Large intestine (tissue), 3 donors: Measurements from ENCODE around the gene RBPJ. TPM values are rescaled to one million over a fixed set of nuclear protein-coding genes. Genes with fewer than 3 reads are reported as not detected.

ENCODE experiments used
- DNase-seq, 2 donors: peaks; one replicate each; pipeline versions ENCODE4 v3.0.0 to v3.0.0-alpha.2; 2013
- H3K27ac ChIP-seq: one replicate; pipeline ENCODE4 v1.5.1; 2013; ENCODE audit warnings: low read length
- H3K27me3 ChIP-seq: 2 replicates; pipeline ENCODE4 v1.6.1; 2013; ENCODE audit warnings: low read length; ENCODE audit not compliant: control insufficient read depth, insufficient read depth
- H3K36me3 ChIP-seq: 2 replicates; pipeline ENCODE4 v1.6.1; 2013; ENCODE audit warnings: low read length; ENCODE audit not compliant: control insufficient read depth, insufficient read depth
- H3K4me1 ChIP-seq: one replicate; pipeline ENCODE4 v1.6.1; 2013; ENCODE audit warnings: low read length; ENCODE audit not compliant: control insufficient read depth, insufficient read depth
- H3K4me3 ChIP-seq: one replicate; pipeline ENCODE4 v1.5.1; 2013; ENCODE audit warnings: low read length
- H3K9me3 ChIP-seq: one replicate; pipeline ENCODE4 v1.6.1; 2013; ENCODE audit warnings: mild to moderate bottlenecking, low read depth, low read length, moderate library complexity; ENCODE audit not compliant: control insufficient read depth
- WGBS: methylation state at CpG from one replicate; pipeline ENCODE4 v1.1.5; 2013; ENCODE audit warnings: low lambda C conversion rate; ENCODE audit not compliant: insufficient coverage; 5-methylcytosine and 5-hydroxymethylcytosine counted together
- polyA plus RNA-seq: library from polyadenylated mRNA; unstranded; fragments of 120-200 nt; gene quantifications from one replicate; pipeline ENCODE4 v1.2.1, GENCODE V29; 2013

The RBPJ gene
- polyA plus RNA-seq, 1 donor: 64.3 TPM

- no peaks in the 10 kb centered on the region for H3K9me3 ChIP-seq
- no peaks in the 10 kb centered on the region for H3K27me3 ChIP-seq
- H3K4me1 ChIP-seq: no peaks in the 10 kb centered on the region
- no peaks in the 10 kb centered on the region for H3K36me3 ChIP-seq
- no peak for DNase-seq
- H3K4me3 ChIP-seq: no peak overlapping the region
- no peak overlapping the region for H3K27ac ChIP-seq
- WGBS: 90% methylated on average over 1 of the region's 1 CpG
These were observed 33.1 kb upstream of the RBPJ start for GRCh38 chr4:26287756-26288155.

- DNase-seq: no peak
- Histone ChIP-seq H3K27me3 (no peaks in the 10 kb centered on the region), H3K9me3 (no peaks in the 10 kb centered on the region), H3K27ac (no peak overlapping the region), H3K36me3 (no peaks in the 10 kb centered on the region), H3K4me1 (no peaks in the 10 kb centered on the region), H3K4me3 (no peak overlapping the region)
- WGBS: 100% methylated on average over 1 of the region's 4 CpGs
These were observed 32.4 kb upstream of the RBPJ start for GRCh38 chr4:26288355-26288909.

- no peaks in the 10 kb centered on the region for H3K36me3 ChIP-seq
- H3K9me3 ChIP-seq: no peaks in the 10 kb centered on the region
- no peaks in the 10 kb centered on the region for H3K4me1 ChIP-seq
- H3K27ac ChIP-seq: no peak overlapping the region
- H3K27me3 ChIP-seq: no peaks in the 10 kb centered on the region
- no peak overlapping the region for H3K4me3 ChIP-seq
- no peak for DNase-seq
- no CpG with 5 or more reads among the region's 4 CpGs for WGBS
These were observed 31.4 kb upstream of the RBPJ start for GRCh38 chr4:26289401-26289800.

DNA sequence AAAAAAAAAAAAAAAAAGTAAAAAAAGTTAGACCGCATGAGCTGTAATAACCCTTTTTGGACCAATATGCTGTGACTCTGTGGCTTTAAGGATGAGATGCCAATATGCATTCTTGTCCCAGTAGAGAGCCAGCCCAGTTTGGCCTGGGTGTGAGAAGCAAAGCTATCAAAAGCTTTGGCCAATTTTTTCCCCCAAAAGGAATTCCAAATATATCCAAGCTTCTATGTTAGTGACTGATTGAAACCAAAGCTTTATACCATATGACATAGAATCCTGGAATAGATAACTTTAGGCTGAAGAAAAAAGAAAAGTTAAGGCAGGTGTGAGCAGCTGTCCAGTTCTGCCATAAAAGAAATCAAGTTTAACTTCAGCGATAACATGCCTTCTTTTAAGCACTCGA, 30.5 kb upstream of the RBPJ start:
- H3K4me1 ChIP-seq: no peaks in the 10 kb centered on the region
- no peaks in the 10 kb centered on the region for H3K36me3 ChIP-seq
- H3K4me3 ChIP-seq: no peak overlapping the region
- 80% methylated on average over 1 of the region's 3 CpGs for WGBS
- DNase-seq: no peak
- H3K27me3 ChIP-seq: no peaks in the 10 kb centered on the region
- no peaks in the 10 kb centered on the region for H3K9me3 ChIP-seq
- H3K27ac ChIP-seq: no peak overlapping the region

GRCh38 chr4:26294904-26295303, 25.9 kb upstream of the RBPJ start:
- Histone ChIP-seq H3K27ac (no peak overlapping the region), H3K9me3 (no peaks in the 10 kb centered on the region), H3K36me3 (no peaks in the 10 kb centered on the region), H3K4me3 (no peak overlapping the region), H3K27me3 (no peaks in the 10 kb centered on the region), H3K4me1 (no peaks in the 10 kb centered on the region)
- no peak for DNase-seq
- 90% methylated on average over 2 of the region's 5 CpGs for WGBS

GRCh38 chr4:26296021-26296420, 24.8 kb upstream of the RBPJ start:
- Histone ChIP-seq H3K4me1 (no peaks in the 10 kb centered on the region), H3K36me3 (no peaks in the 10 kb centered on the region), H3K4me3 (no peak overlapping the region), H3K9me3 (no peaks in the 10 kb centered on the region), H3K27me3 (no peaks in the 10 kb centered on the region), H3K27ac (no peak overlapping the region)
- no peak for DNase-seq
- 100% methylated on average over 1 of the region's 2 CpGs for WGBS

DNA sequence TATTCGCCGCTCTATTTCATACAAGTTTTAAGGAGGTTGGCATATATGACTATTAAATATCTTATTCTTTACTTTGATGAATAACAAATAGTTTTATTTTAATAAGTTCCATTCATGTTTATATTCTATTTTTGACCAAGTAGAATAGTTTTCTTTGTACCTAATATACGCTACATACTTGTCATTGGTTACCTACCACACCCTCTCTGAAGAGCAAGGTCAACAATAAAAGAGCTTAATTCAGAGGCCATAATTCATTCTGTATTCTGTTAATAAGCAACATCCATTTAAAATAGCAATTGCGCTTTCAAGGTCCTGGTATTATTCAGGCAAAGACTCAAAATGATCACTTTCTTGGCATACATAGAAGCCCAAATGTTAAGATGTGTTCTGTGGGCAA, 24.3 kb upstream of the RBPJ start:
- 100% methylated on average over 2 of the region's 4 CpGs for WGBS
- H3K36me3 ChIP-seq: no peaks in the 10 kb centered on the region
- H3K27me3 ChIP-seq: no peaks in the 10 kb centered on the region
- H3K4me3 ChIP-seq: no peak overlapping the region
- no peaks in the 10 kb centered on the region for H3K9me3 ChIP-seq
- no peak for DNase-seq
- H3K27ac ChIP-seq: no peak overlapping the region
- no peaks in the 10 kb centered on the region for H3K4me1 ChIP-seq

DNA sequence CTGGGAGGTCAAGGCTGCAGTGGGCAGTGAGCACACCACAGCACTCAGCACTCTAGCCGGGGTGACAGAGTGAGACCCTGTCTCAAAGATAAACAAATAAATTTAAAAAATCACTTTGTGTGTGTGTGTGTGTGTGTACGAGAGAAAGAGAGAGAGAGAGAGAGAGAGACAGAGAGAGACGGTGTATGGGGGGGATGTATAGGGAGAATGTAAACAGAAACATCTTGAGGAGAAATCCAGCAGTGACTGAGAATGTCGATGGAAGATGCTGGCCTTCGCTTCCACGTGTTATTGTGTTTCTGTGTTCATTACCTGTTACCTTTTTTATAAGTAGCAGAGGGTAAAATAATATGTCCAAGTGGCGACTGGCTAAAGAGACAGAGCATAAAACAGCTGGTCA, 23.6 kb upstream of the RBPJ start:
- Histone ChIP-seq H3K27ac (no peak overlapping the region), H3K36me3 (no peaks in the 10 kb centered on the region), H3K27me3 (no peaks in the 10 kb centered on the region), H3K4me1 (no peaks in the 10 kb centered on the region), H3K4me3 (no peak overlapping the region), H3K9me3 (no peaks in the 10 kb centered on the region)
- no peak for DNase-seq
- WGBS: 84% methylated on average over 7 of the region's 7 CpGs

- no peak overlapping the region for H3K27ac ChIP-seq
These were observed 22.4 kb upstream of the RBPJ start for GRCh38 chr4:26298198-26298947.

GRCh38 chr4:26299254-26299882, 21.4 kb upstream of the RBPJ start:
- Histone ChIP-seq H3K4me1 (no peaks in the 10 kb centered on the region), H3K27ac (no peak overlapping the region), H3K36me3 (no peaks in the 10 kb centered on the region), H3K9me3 (no peaks in the 10 kb centered on the region), H3K4me3 (no peak overlapping the region), H3K27me3 (no peaks in the 10 kb centered on the region)
- DNase-seq: no peak
- WGBS: 82% methylated on average over 2 of the region's 9 CpGs

More at GRCh38 chr4:26298198-26298947, 22.4 kb upstream of the RBPJ start:
- Histone ChIP-seq H3K36me3 (no peaks in the 10 kb centered on the region), H3K27me3 (no peaks in the 10 kb centered on the region), H3K4me1 (no peaks in the 10 kb centered on the region), H3K4me3 (no peak overlapping the region), H3K9me3 (no peaks in the 10 kb centered on the region)
- no peak for DNase-seq
- WGBS: no CpG with 5 or more reads among the region's 5 CpGs
